Omental fat pad (tissue), 4 donors: Measurements from ENCODE around the gene SH3PXD2A. TPM values are rescaled to one million over a fixed set of nuclear protein-coding genes. Genes with fewer than 3 reads are reported as not detected.

Source experiments
- ATAC-seq: fragments of 150-250 bp; one replicate; pipeline ENCODE4 v1.9.1; 2016; ENCODE audit warnings: mild to moderate bottlenecking, moderate library complexity; ENCODE audit not compliant: low FRiP score
- DNase-seq: peaks from one replicate; pipeline ENCODE4 v3.0.0-alpha.2; 2019; ENCODE audit warnings: low spot score
- total RNA-seq, 4 donors: library from RNA; depleted of rRNA; stranded (reverse); fragments of >200 nt; gene quantifications; one replicate each; pipeline ENCODE4 v1.1.0, GENCODE V29; 2016
- TF ChIP-seq, protein P1 (sequence below), 3 donors: fragments of 450-650 bp; IDR thresholded peaks; one replicate each; pipeline ENCODE4 v1.5.1; 2016 to 2017; ENCODE audit warnings: antibody characterized with exemption in 3 of 3, mild to moderate bottlenecking in 3 of 3, moderate library complexity in 2 of 3

SH3PXD2A gene
- total RNA-seq, 4 donors from 2014 or later: 21.0 to 36.3 (median 22.5) TPM

DNA sequence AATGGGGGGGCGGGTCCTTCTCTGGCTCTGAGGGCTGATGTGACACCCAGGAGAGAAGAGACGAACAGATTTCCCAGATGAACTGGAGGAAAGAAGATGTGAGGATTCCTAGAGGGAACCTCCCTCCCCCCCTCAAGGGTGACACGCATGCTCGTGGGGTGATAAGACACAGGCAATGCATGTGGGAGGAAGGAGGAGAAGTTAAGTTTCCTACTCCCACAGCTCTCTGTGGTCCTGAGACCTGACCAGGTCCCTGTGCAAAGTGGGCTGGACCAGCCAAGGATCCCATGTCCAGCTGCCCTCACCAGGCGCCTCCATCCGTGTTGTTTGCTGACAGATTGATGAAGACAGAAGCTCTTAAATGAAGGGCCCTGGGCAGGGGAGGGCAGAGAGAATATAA, 112.6 kb downstream of the SH3PXD2A start:
- no peak for ATAC-seq
- TF ChIP-seq, protein P1, sequence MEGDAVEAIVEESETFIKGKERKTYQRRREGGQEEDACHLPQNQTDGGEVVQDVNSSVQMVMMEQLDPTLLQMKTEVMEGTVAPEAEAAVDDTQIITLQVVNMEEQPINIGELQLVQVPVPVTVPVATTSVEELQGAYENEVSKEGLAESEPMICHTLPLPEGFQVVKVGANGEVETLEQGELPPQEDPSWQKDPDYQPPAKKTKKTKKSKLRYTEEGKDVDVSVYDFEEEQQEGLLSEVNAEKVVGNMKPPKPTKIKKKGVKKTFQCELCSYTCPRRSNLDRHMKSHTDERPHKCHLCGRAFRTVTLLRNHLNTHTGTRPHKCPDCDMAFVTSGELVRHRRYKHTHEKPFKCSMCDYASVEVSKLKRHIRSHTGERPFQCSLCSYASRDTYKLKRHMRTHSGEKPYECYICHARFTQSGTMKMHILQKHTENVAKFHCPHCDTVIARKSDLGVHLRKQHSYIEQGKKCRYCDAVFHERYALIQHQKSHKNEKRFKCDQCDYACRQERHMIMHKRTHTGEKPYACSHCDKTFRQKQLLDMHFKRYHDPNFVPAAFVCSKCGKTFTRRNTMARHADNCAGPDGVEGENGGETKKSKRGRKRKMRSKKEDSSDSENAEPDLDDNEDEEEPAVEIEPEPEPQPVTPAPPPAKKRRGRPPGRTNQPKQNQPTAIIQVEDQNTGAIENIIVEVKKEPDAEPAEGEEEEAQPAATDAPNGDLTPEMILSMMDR (IDR thresholded peaks at IDR 0.05): no peak
- DNase-seq: no peak

DNA sequence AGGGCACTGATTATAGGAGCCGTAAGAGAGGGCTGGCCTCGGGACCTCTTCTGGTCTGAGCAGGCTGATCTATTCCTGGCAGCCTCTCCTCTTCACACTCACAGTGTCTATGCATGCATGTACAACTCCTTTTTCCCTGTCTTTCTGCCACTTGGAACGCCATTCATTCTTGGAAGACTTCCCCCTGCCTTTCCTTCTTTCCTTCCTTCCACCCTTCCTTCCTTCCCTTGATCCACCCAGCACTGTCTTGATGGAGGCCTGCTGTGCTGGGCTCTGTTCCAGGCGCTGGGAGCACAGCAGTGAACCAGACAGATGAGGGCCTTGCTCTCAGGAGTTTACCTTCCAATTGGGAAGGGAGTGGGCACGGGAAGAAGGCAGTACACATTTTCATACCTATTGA, 114.8 kb downstream of the SH3PXD2A start:
- ATAC-seq (no peak), DNase-seq (no peak)
- TF ChIP-seq, protein P1 (IDR thresholded peaks at IDR 0.05): no peak

DNA sequence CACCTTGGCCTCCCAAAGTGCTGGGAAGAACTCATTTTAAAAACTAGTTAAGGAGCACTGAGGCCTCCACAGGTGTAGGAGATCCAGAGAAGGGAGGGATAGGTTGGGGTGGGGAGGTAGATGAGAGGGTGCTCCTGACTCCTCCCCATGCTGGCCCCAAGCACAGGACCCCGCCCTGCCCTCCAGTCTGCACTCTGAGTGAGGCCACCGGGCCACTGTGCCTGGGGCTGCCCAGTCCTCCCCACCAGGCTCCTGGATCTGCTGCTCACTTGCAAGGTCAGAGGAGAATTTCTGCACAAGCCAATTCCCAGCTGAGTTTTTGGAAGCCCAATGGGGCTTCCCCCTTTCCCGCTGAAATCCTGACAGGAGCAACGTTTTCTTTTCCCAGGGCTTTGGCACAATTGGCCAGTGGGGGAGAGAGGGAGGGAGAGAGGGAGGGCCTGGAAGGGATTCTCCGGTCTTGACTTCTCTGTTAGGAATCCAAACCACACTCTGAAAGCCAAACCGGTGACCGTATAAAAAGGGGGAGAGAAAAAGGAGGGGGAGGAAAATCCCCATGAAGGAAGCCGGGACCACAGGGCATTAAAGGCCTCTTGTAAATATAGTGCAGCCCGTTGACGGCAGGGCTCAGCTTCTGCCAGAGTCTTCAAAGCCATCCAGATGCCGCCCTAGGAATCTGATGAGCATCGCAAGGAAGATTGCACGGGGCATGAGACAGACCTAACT, 116.2 kb downstream of the SH3PXD2A start:
- TF ChIP-seq, protein P1 (IDR thresholded peaks at IDR 0.05): no peak
- peak; percentile 73 for ATAC-seq
- peak; percentile 29 for DNase-seq

DNA sequence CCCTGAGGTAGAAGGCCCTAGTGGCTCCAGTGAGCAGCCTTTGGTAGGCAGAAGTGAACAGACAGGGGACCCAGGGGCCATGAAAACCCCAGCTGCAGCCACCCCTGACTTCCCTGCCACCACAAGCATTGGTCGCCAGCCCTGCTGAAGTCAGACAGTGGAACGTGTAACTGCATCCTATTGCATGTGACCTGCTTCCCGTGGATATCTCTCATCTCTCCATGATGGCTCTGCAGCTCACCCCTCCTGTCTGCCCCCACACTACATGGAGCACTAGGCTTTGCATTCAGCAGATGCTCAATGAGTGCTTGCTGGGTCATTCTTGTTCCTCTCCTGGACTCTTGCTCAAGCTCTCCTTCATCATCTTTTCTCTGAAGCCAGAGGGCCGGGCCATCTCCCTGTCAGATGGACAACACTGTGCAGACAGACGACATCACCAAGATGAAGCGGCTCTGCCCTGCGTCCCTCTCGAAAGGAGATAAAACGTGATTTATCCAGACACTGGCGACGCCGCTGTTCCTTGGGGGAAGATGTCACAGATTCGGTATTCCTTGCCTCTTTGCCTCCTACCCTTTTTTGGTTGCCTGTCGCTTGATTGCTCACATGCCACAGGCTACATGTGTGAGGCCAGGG, 117.5 kb downstream of the SH3PXD2A start:
- no peak for ATAC-seq
- TF ChIP-seq, protein P1 (IDR thresholded peaks at IDR 0.05): no peak
- no peak for DNase-seq

DNA sequence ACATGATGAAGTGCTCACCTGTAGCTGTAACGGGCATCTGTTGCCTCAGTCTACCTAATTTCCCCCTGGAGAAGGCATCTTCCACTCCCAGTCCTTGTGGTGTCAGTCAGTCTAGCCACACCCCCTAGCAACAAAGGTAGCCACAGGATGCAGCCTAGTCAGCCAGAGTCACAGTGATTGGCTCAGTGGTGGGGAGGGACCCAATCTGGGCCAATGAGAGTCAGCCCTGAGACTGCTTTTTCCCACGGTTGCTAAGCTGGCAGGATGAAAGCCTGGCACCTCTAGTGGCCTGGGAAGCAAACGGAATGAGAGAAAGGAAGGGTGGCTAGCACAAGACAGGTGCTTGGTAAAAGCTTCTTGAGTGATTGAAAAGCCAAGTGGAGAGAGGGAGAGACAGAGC, 118.6 kb downstream of the SH3PXD2A start:
- DNase-seq (no peak), ATAC-seq (no peak)
- TF ChIP-seq, protein P1 (IDR thresholded peaks at IDR 0.05): no peak

DNA sequence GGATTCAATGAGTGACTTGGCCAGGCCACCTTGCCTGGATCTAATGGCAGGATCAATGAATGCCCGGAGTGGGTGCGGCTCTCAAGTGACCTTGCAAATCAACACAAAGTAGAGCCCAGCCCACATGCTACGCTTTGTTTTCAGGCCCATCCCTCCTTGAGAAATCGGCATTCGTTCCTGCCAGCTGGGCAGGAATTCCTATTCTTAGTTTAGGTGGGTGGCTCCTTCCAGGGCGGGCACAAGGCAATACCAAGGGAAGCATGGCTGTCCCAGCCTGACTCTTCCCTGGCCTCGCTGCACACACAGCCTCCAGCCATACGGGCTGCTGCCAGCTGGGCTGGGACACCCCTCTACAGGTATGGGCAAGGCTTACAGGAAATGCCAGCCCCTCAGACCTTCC, 119.3 kb downstream of the SH3PXD2A start:
- TF ChIP-seq, protein P1 (IDR thresholded peaks at IDR 0.05): no peak
- DNase-seq (no peak), ATAC-seq (no peak)

DNA sequence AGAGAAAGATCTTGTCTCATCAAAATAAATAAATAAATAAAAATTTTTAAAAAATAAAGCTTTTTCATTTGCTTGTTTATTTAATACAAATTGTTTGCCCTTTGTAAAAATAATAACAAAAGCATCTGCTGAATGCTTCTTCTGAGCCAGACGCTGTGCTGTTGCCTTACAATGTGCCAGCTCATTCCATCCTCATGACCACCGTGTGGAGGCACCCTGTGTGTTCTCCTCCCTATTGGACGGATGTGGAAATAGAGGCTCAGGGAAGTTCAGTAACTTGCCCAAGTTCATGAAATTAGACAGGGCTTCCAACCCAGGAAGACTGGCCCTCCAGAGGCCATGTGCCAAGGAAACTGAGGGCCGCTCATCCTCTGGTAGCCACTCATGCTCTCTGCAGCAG, 120.6 kb downstream of the SH3PXD2A start:
- ATAC-seq (no peak), DNase-seq (no peak)
- TF ChIP-seq, protein P1 (IDR thresholded peaks at IDR 0.05): no peak
